ENCODE results near the gene PPP2R5C.
"Not testable (repeated sequence)": the region's sequence is repeated elsewhere in the genome, so short reads cannot be mapped to it uniquely, and the experiment has no call there.

PPP2R5C gene

DNA sequence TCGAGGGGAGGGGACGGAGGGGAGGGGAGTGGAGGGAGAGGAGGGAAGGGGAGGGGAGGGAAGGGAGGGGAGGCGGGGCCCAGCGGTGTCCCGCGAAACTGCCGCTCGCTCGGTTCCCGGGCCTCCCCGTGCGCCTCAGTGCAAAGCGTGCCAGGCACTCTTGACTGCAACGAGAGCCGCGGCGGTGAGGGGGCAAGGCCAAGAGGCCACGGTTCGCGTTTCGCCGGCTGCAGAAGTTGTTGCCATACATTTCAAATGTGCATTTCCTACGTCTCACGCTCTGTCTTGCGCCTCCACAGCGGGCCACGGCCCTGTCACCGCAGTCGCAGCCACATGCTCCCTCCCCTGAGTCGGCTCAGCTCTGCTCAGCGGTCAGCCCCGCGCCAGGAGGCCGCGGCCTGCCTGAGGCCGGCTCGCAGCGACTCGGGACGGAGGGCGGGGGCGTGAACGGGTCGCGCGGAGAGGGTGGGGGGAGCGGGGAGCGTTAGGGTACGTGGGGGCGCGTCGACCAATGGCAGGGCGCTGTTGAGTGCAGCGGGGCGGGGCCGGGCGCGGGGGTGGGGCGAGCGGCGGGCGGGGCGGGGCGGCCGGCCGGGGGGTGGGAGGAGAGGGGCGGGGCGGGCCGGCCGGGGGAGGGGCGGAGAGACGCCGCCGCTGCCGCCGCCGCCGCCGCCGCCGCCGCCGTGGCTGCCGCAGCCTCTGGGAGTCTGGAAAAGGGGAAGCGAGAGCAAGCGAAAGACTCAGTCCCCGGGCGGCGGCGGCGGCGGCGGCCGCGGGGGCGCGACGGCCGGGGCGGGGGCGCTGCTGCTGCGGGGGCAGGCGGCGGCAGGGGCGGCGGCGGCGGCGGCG, at the start of gene PPP2R5C:
Gene PPP2R5C, plus strand, starts transcription at position 678 of the 849 bp plus-strand sequence. CDS start 185 bp downstream, outside the sequence.
- no peak for FAIRE-seq

DNA sequence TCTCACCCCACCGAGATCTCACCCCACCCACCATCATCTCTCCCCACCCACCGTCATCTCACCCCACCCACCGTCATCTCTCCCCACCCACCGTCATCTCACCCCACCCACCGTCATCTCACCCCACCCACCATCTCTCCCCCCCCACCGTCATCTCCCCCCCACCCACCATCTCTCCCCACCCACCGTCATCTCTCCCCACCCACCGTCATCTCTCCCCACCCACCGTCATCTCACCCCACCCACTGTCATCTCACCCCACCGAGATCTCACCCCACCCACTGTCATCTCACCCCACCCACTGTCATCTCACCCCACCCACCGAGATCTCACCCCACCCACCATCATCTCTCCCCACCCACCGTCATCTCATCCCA, 49.7 kb upstream of the PPP2R5C start:
- FAIRE-seq: not testable (repeated sequence)

DNA sequence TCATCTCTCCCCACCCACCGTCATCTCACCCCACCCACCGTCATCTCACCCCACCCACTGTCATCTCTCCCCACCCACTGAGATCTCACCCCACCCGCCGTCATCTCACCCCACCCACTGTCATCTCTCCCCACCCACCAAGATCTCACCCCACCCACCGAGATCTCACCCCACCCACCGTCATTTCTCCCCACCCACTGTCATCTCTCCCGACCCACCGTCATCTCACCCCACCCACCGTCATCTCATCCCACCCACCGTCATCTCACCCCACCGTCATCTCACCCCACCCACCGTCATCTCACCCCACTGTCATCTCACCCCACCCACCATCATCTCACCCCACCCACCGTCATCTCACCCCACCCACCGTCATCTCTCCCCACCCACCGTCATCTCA, 49.2 kb upstream of the PPP2R5C start:
- FAIRE-seq: not testable (repeated sequence)

- not testable (repeated sequence) for FAIRE-seq
Measured at GRCh38 chr14:101713091-101713490, 48.4 kb upstream of the PPP2R5C start.

- no peak for FAIRE-seq
Measured at GRCh38 chr14:101713621-101714349, 47.7 kb upstream of the PPP2R5C start.

GRCh38 chr14:101714394-101714793, 47.1 kb upstream of the PPP2R5C start:
- FAIRE-seq: no peak

DNA sequence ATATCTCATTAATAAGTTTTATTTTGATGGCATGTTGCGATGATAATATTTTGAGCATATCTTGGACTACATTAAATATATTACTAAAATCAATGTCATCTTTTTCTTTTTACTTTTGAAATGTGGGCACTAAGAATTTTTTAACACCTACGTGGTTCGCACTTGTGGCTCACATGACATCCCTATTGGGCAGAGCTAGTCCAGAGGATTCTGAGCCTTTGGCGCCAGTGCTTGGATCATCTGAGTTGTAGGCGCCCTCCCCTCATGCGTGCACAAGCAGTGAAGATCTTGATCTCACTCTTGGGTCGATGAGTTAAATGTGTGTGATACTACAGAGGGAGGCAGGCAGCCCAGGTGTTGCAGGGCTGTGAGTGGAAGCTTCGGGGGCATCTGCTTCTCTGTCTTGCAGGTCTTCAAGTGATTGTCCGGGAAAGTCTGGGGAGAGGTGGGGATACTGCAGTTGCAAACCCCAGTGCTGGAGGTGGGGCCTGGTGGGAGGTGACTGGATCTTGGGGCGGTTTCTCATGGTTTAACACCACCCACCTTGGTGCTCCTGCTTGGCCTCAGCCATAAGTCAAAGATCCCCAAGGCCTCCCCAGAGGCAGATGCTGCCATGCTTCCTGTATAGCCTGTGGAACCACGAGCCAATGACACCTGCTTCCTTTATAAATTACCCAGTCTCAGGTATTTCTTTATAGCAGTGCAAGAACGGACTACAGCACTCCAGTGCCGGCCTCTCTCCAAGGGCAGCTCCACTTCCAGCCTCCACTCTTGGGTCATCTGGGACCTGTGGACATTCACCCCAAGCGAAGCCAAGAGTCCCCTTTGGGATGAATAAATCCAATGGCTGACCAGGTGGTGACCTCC, 46.1 kb upstream of the PPP2R5C start:
- no peak for FAIRE-seq

- FAIRE-seq: no peak
Measured at GRCh38 chr14:101716077-101716950, 45.2 kb upstream of the PPP2R5C start.

- no peak for FAIRE-seq
Measured at GRCh38 chr14:101716956-101717662, 44.4 kb upstream of the PPP2R5C start.

DNA sequence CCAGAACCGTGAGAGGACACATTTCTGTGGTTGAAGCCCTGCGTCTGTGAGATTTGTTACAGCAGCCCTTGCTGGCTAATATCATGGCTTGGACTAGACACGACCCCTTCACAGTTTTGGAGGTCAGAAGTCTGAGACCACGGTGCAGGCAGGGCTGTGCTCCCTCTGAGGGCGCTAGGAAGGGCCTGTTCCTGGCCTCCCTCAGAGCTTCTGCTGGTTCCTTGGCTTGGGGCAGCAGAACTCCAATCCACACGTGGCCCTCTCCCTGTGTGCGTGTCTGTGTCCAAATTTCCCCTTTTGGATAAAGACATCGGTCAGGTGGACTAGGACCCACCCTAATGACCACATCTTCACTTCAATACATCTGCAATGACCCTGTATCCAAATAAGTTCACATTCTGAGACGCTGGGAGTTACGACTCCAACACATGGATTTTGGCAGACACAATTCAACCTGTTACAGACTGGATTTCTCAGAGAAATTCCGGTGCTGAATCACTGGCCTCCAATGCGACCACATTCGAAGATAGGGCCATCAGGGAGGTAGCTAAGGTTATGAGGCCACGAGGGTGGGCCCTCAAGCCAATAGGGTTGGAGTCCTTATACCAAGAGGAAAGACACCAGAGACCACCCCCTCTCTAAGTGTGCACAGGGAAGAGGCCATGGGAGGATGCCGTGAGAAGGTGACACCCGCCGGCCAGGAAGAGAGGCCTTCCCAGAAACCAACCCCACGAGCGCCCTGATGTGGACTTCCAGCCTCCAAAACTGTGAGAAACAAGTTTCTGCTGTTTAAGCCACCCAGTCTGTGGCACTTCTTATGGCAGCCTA, 43.6 kb upstream of the PPP2R5C start:
- FAIRE-seq: no peak

DNA sequence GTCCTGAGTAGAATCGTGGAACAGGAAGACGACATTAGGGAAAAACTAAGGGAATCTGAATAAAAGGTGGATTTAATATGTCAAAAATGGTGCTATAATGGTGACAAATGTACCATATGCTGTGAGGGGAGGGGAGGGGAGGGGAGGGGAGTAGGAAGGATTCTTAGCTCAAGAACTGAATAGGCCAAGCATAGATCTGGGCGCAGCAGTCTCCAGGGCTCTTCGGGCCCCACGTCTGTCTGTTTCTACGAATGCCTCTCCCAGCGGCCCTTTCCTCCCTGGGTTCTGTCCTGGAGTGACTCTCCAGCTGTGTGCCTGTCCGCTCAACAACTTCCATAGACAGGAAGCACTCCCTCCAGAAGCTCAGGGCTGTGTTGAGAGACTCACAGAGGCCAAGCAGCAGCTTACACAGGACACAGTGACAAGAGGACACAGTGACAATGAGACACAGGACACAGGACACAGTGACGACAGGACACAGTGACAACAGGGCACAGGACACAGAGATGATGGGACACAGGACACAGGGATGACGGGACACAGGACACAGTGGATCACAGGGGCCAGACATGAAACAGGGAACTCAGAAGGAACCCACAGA, 42.4 kb upstream of the PPP2R5C start:
- no peak for FAIRE-seq

DNA sequence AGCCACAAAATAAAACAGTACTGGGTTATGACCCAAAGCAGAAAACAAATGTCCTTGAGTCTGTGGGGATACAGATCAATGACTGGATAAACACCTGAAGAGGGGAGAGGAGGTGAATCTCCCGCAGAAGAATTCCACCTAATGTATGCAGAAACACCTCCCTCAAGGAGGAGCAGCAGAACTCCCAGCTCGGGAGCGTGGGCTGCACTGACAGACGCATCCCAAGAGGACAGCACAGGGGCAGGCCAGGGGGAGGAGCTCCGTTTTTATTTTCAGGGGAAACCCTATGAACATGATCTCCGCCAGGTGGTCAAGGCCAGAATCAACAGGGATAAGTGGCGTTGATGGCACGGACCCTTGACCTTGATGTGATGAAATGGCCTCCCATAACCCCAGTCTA, 41.8 kb upstream of the PPP2R5C start:
- FAIRE-seq: no peak

GRCh38 chr14:101721111-101721510, 40.4 kb upstream of the PPP2R5C start:
- FAIRE-seq: no peak

- no peak for FAIRE-seq
Measured at GRCh38 chr14:101721951-101722661, 39.4 kb upstream of the PPP2R5C start.

GRCh38 chr14:101723061-101723595, 38.4 kb upstream of the PPP2R5C start:
- no peak for FAIRE-seq

DNA sequence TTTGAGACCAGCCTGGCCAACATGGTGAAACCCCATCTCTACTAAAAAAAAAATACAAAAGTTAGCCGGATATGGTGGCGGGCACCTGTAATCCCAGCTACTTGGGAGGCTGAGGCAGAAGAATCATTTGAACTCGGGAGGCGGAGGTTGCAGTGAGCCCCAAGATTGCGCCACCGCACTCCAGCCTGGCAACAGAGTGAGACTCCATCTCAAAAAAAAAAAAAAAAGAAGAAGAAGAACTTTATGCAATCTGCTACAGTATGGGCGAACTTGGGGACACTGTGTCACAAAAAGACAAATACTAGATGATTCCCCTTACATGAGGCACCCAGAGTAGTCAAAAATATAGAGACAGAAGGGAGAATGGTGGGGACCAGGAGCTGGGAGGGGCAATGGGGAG, 35.9 kb upstream of the PPP2R5C start:
- FAIRE-seq: not testable (repeated sequence)

GRCh38 chr14:101726295-101726953, 35.1 kb upstream of the PPP2R5C start:
- FAIRE-seq: no peak

- no peak for FAIRE-seq
Measured at GRCh38 chr14:101726954-101727302, 34.6 kb upstream of the PPP2R5C start.
